Neural cell (in vitro differentiated cells): ENCODE data around the gene TLE4. TPM values are rescaled to one million over a fixed set of nuclear protein-coding genes. Genes with fewer than 3 reads are reported as not detected.

Experiments used
- H2AFZ ChIP-seq: fragments of 200-600, 300-800 bp; sonication (generic), shearing (Covaris generic); 2 replicates; pipeline ENCODE4 v1.6.0; 2014; ENCODE audit warnings: low read depth, mild to moderate bottlenecking, antibody characterized with exemption, low read length, moderate library complexity
- H3F3A ChIP-seq: fragments of 200-600 bp; shearing (Covaris generic); 2 replicates; pipeline ENCODE4 v1.6.1; 2016; ENCODE audit warnings: mild to moderate bottlenecking, moderate library complexity, mixed read lengths, antibody characterized with exemption, low read length; ENCODE audit not compliant: insufficient read depth, poor library complexity, severe bottlenecking
- H3K27ac ChIP-seq: fragments of 200-600, 300-800 bp; sonication (generic), shearing (Covaris generic); 2 replicates; pipeline ENCODE4 v1.5.1; 2014; ENCODE audit warnings: mild to moderate bottlenecking, low read length, moderate library complexity
- H3K27me3 ChIP-seq: fragments of 300-800, 200-600 bp; sonication (generic), shearing (Covaris generic); 2 replicates; pipeline ENCODE4 v1.6.0; 2014; ENCODE audit warnings: mild to moderate bottlenecking, low read depth, low read length, moderate library complexity; ENCODE audit not compliant: insufficient read depth
- H3K36me3 ChIP-seq: fragments of 300-800, 200-600 bp; sonication (generic), shearing (Covaris generic); 2 replicates; pipeline ENCODE4 v1.5.1; 2014; ENCODE audit warnings: mild to moderate bottlenecking, antibody characterized with exemption, low read length, moderate library complexity; ENCODE audit not compliant: insufficient read depth
- H3K4me2 ChIP-seq: fragments of 300-800, 200-600 bp; sonication (generic), shearing (Covaris generic); 2 replicates; pipeline ENCODE4 v1.6.0; 2014; ENCODE audit warnings: mild to moderate bottlenecking, low read length
- H3K4me3 ChIP-seq: fragments of 300-800, 200-600 bp; sonication (generic), shearing (Covaris generic); 2 replicates; pipeline ENCODE4 v1.5.1; 2014; ENCODE audit warnings: mild to moderate bottlenecking, low read length, moderate library complexity
- H3K79me2 ChIP-seq: fragments of 200-600 bp; shearing (Covaris generic); replicated peaks from 2 replicates; pipeline ENCODE4 v1.6.0; 2014; ENCODE audit warnings: mild to moderate bottlenecking, low read length, moderate library complexity; ENCODE audit not compliant: insufficient read depth
- H3K9ac ChIP-seq: fragments of 300-800, 200-600 bp; sonication (generic), shearing (Covaris generic); 2 replicates; pipeline ENCODE4 v1.6.1; 2016; ENCODE audit warnings: mild to moderate bottlenecking, low read length, mixed read lengths
- H3K9me2 ChIP-seq: fragments of 200-600 bp; shearing (Covaris generic); 2 replicates; pipeline ENCODE4 v1.6.1; 2016; ENCODE audit warnings: mild to moderate bottlenecking, low read length, mixed read lengths; ENCODE audit not compliant: insufficient read depth
- H3K9me3 ChIP-seq: fragments of 200-600, 300-800 bp; sonication (generic), shearing (Covaris generic); 2 replicates; pipeline ENCODE4 v1.6.1; 2016; ENCODE audit warnings: mild to moderate bottlenecking, mixed run types, low read length, moderate library complexity, mixed read lengths
- H4K20me1 ChIP-seq: fragments of 200-600 bp; shearing (Covaris generic); 2 replicates; pipeline ENCODE4 v1.6.1; 2016; ENCODE audit warnings: mild to moderate bottlenecking, mixed run types; ENCODE audit not compliant: insufficient read depth
- CTCF ChIP-seq: fragments of 450-650 bp; IDR thresholded peaks from 2 replicates; pipeline ENCODE4 v1.5.1; 2014; ENCODE audit warnings: antibody characterized with exemption, mild to moderate bottlenecking, moderate library complexity; ENCODE audit not compliant: poor library complexity, severe bottlenecking
- EP300 ChIP-seq: fragments of 450-650 bp; conservative IDR thresholded peaks from 2 replicates; pipeline ENCODE4 v1.6.1; 2014; ENCODE audit warnings: antibody characterized with exemption, mild to moderate bottlenecking, moderate library complexity; ENCODE audit not compliant: poor library complexity, severe bottlenecking
- EZH2 ChIP-seq: fragments of 200-600, 300-800 bp; shearing (Covaris generic), sonication (generic); IDR thresholded peaks from 2 replicates; pipeline ENCODE4 v1.6.1; 2014; ENCODE audit warnings: antibody characterized with exemption, low read length, borderline replicate concordance, mild to moderate bottlenecking; ENCODE audit not compliant: insufficient read depth, poor library complexity, severe bottlenecking
- MXI1 ChIP-seq: fragments of 450-650 bp; conservative IDR thresholded peaks from 2 replicates; pipeline ENCODE4 v1.6.1; 2014; ENCODE audit warnings: antibody characterized with exemption, mild to moderate bottlenecking; ENCODE audit not compliant: poor library complexity, severe bottlenecking
- POLR2AphosphoS5 ChIP-seq: IDR thresholded peaks from 2 replicates; pipeline ENCODE4 v1.6.1; 2012
- RAD21 ChIP-seq: fragments of 450-650 bp; conservative IDR thresholded peaks from 2 replicates; pipeline ENCODE4 v1.6.1; 2014; ENCODE audit warnings: antibody characterized with exemption, mild to moderate bottlenecking, moderate library complexity
- REST ChIP-seq: IDR thresholded peaks from 2 replicates; pipeline ENCODE4 v1.6.1; 2012; ENCODE audit warnings: borderline replicate concordance
- SMC3 ChIP-seq: fragments of 450-650 bp; conservative IDR thresholded peaks from 2 replicates; pipeline ENCODE4 v1.6.1; 2014; ENCODE audit warnings: antibody characterized with exemption, mild to moderate bottlenecking, moderate library complexity; ENCODE audit not compliant: poor library complexity
- TAF1 ChIP-seq: IDR thresholded peaks from 2 replicates; pipeline ENCODE4 v1.6.1; 2012; ENCODE audit warnings: low read depth
- polyA plus RNA-seq: library from polyadenylated mRNA; depleted of rRNA; stranded (reverse); fragments of >200 nt; gene quantifications from 2 replicates; pipeline ENCODE4 v1.2.3, GENCODE V29; 2014

TLE4 gene
- polyA plus RNA-seq, 1 donor from 2014 or later = 143 TPM

- TF ChIP-seq TAF1 (no peak), SMC3 (no peak), POLR2AphosphoS5 (no peak)
These were observed 101.1 kb downstream of the TLE4 start (continued) for GRCh38 chr9:79672891-79673290.

GRCh38 chr9:79673614-79674013, 101.8 kb downstream of the TLE4 start:
- TF ChIP-seq EZH2 (no peak), EP300 (no peak), RAD21 (no peak), TAF1 (no peak), CTCF (no peak), REST (no peak), MXI1 (no peak), POLR2AphosphoS5 (no peak), SMC3 (no peak)
- Histone ChIP-seq H3K9me3 (no peaks in the 10 kb centered on the region), H3K9ac (no peak overlapping the region), H3F3A (peaks cover 3% of the 10 kb centered on the region), H4K20me1 (no peaks in the 10 kb centered on the region), H3K27me3 (no peaks in the 10 kb centered on the region), H2AFZ (no peak overlapping the region), H3K9me2 (no peaks in the 10 kb centered on the region), H3K79me2 (peaks cover 56% of the 10 kb centered on the region), H3K4me3 (no peak overlapping the region), H3K4me2 (no peak overlapping the region), H3K36me3 (peaks cover 10% of the 10 kb centered on the region), H3K27ac (no peak overlapping the region)

- Histone ChIP-seq H2AFZ (no peak overlapping the region), H3K9me2 (no peaks in the 10 kb centered on the region), H3F3A (peaks cover 3% of the 10 kb centered on the region), H3K79me2 (peaks cover 50% of the 10 kb centered on the region), H3K36me3 (peaks cover 10% of the 10 kb centered on the region), H3K4me3 (no peak overlapping the region), H3K9ac (no peak overlapping the region), H3K27me3 (no peaks in the 10 kb centered on the region), H3K9me3 (no peaks in the 10 kb centered on the region), H3K27ac (no peak overlapping the region), H4K20me1 (no peaks in the 10 kb centered on the region), H3K4me2 (no peak overlapping the region)
- TF ChIP-seq EP300 = no peak
- TF ChIP-seq REST = no peak
- TF ChIP-seq TAF1 = no peak
- TF ChIP-seq RAD21 = no peak
- no peak for TF ChIP-seq EZH2
- no peak for TF ChIP-seq SMC3
- no peak for TF ChIP-seq POLR2AphosphoS5
These were observed 102.5 kb downstream of the TLE4 start for GRCh38 chr9:79674052-79674777.
